A549 (cell line): ENCODE measurements around the gene IGSF23. TPM values are rescaled to one million over a fixed set of nuclear protein-coding genes. Genes with fewer than 3 reads are reported as not detected.

Experiments
- ATAC-seq, 2 experiments: fragments of 200-7000 bp in 1 of 2; fragments of >200 bp in 1 of 2; cut with Nextera tagmentation in 1 of 2; cut with Tn5 transposase in 1 of 2; 3 replicates each; pipeline versions ENCODE4 v1.8.0 to v1.9.1; 2018 to 2020; ENCODE audit warnings: mild to moderate bottlenecking in 1 of 2, moderate library complexity in 1 of 2
- CTCF ChIA-PET: fragments of 300-600 bp; sonication (Branson Sonifier 250); formaldehyde crosslinking; extraction: SDS; loops from one replicate; lab custom pipeline; 2021; ENCODE audit warnings: antibody characterized with exemption, inconsistent platforms; lab: Yijun Ruan, JAX
- POLR2A ChIA-PET: fragments of 350-600 bp; formaldehyde crosslinking; extraction: SDS; loops from one replicate; lab custom pipeline; 2021; ENCODE audit warnings: antibody characterized with exemption, inconsistent platforms; lab: Yijun Ruan, JAX
- DNase-seq, 2 experiments: peaks; one replicate each; pipeline versions ENCODE4 v3.0.0 to v3.0.0-alpha.2; 2011 to 2016; ENCODE audit warnings: low read depth in 1 of 2, low spot score in 1 of 2
- FAIRE-seq: peaks from 2 replicates; lab custom pipeline; 2011; peaks lifted over from hg19 to GRCh38; lab: Jason Lieb, UNC
- H3K27ac ChIP-seq, 2 experiments: fragments of >200 bp; sonication (Bioruptor Twin); formaldehyde crosslinking; 3 replicates each; pipeline ENCODE4 v1.5.1; 2016 to 2017
- H3K4me1 ChIP-seq: fragments of >200 bp; sonication (Bioruptor Twin); formaldehyde crosslinking; 3 replicates; pipeline ENCODE4 v1.6.1; 2016
- H3K4me2 ChIP-seq: fragments of >200 bp; sonication (Bioruptor Twin); formaldehyde crosslinking; 3 replicates; pipeline ENCODE4 v1.6.1; 2016
- H3K4me3 ChIP-seq: fragments of >200 bp; sonication (Bioruptor Twin); formaldehyde crosslinking; 3 replicates; pipeline ENCODE4 v1.5.1; 2016
- H3K9me3 ChIP-seq: fragments of >200 bp; sonication (Bioruptor Twin); formaldehyde crosslinking; 3 replicates; pipeline ENCODE4 v1.6.1; 2016
- CBX8 ChIP-seq: fragments of 200-600 bp; sonication (generic); IDR thresholded peaks from 2 replicates; pipeline ENCODE4 v1.6.1; 2016
- CHD4 ChIP-seq: fragments of 200-600 bp; sonication (generic); IDR thresholded peaks from 2 replicates; pipeline ENCODE4 v1.6.1; 2016; ENCODE audit warnings: antibody characterized with exemption, mild to moderate bottlenecking, borderline replicate concordance
- EP300 ChIP-seq, 2 experiments: fragments of >200 bp; sonication (Bioruptor Twin); formaldehyde crosslinking; IDR thresholded peaks; 2 replicates in 1 of 2; 3 replicates in 1 of 2; pipeline ENCODE4 v1.6.1; 2016 to 2017
- ESRRA ChIP-seq: fragments of 150-350 bp; IDR thresholded peaks from 2 replicates; pipeline ENCODE4 v1.6.1; 2014; ENCODE audit warnings: mild to moderate bottlenecking, low read length, borderline replicate concordance
- FOSB ChIP-seq: fragments of 250-450 bp; sonication (Bioruptor Pico); IDR thresholded peaks from 2 replicates; pipeline ENCODE4 v1.5.0; 2020; ENCODE audit warnings: mild to moderate bottlenecking, moderate library complexity
- FOXS1 ChIP-seq: fragments of 250-450 bp; sonication (Bioruptor Pico); IDR thresholded peaks from 2 replicates; pipeline ENCODE4 v1.5.0; 2020; ENCODE audit warnings: mild to moderate bottlenecking, moderate library complexity
- GATA3 ChIP-seq: IDR thresholded peaks from 2 replicates; pipeline ENCODE4 v1.6.1; 2012; ENCODE audit warnings: borderline replicate concordance
- HDAC2 ChIP-seq: fragments of 200-600 bp; sonication (generic); IDR thresholded peaks from 2 replicates; pipeline ENCODE4 v1.6.1; 2016
- NFE2L2 ChIP-seq: fragments of 150-350 bp; conservative IDR thresholded peaks from 2 replicates; pipeline ENCODE4 v1.6.1; 2014; ENCODE audit warnings: low read length
- NPAS2 ChIP-seq: fragments of 250-450 bp; sonication (Bioruptor Pico); IDR thresholded peaks from 2 replicates; pipeline ENCODE4 v1.8.0; 2022; ENCODE audit warnings: mild to moderate bottlenecking, moderate library complexity, borderline replicate concordance
- POLR2A ChIP-seq: IDR thresholded peaks from 2 replicates; pipeline ENCODE4 v1.6.1; 2012; ENCODE audit warnings: mild to moderate bottlenecking, low read length
- RAD21 ChIP-seq, 2 experiments: fragments of >200 bp in 1 of 2; sonication (Bioruptor Twin) in 1 of 2; formaldehyde crosslinking in 1 of 2; IDR thresholded peaks in 1 of 2; conservative IDR thresholded peaks in 1 of 2; 2 replicates in 1 of 2; 3 replicates in 1 of 2; pipeline ENCODE4 v1.6.1; 2012 to 2018; ENCODE audit warnings: inconsistent platforms in 1 of 2
- SMC3 ChIP-seq: fragments of >200 bp; sonication (Bioruptor Twin); formaldehyde crosslinking; IDR thresholded peaks from 3 replicates; pipeline ENCODE4 v1.6.1; 2018; ENCODE audit warnings: inconsistent platforms
- WGBS: methylation state at CpG from one replicate; pipeline ENCODE4 v1.1.6; 2017; ENCODE audit errors: missing lambda C conversion rate; 5-methylcytosine and 5-hydroxymethylcytosine counted together
- polyA plus RNA-seq, 4 experiments: library from polyadenylated mRNA; depleted of rRNA in 3 of 4; stranded (reverse); fragments of >200 nt; fragmentation: RNase III in 1 of 4; extraction: RNeasy Plus Mini Kit Qiagen cat#74134 plus additional on column Dnase treatment in 1 of 4; gene quantifications; 2 replicates in 3 of 4; 3 replicates in 1 of 4; pipeline ENCODE4 v1.2.3, GENCODE V29; 2011 to 2017
- TF ChIP-seq, protein P1 (sequence below): fragments of >200 bp; sonication (Bioruptor Twin); formaldehyde crosslinking; IDR thresholded peaks from 3 replicates; pipeline ENCODE4 v1.5.1; 2016
- TF ChIP-seq, protein P2 (sequence below): IDR thresholded peaks from 2 replicates; pipeline ENCODE4 v1.6.1; 2012

The IGSF23 gene
- polyA plus RNA-seq, 2 of the 4 experiments (the other 2 are of a cell fraction), result 0.14 to 0.35 TPM

- CTCF ChIA-PET, result interaction anchor here (0.6 to 7.6 kb wide), 17 partner anchors 9 to 262 kb away, joined by 3 to 61 read pairs (median 5); partner anchors contain the start of gene PVR
- ATAC-seq (peak; percentile 44 to 80; a peak in 3 of 6 replicates), DNase-seq (peak; percentile 58 to 65), FAIRE-seq (peak; percentile 36)
- WGBS, result 41% methylated on average over 10 of the region's 10 CpGs
- Histone ChIP-seq H3K27ac (peak overlapping the region in 1 of 2 experiments; percentile 7; a peak in 1 of 6 replicates), H3K4me2 (no peak overlapping the region), H3K4me1 (peaks cover 23% of the 10 kb centered on the region), H3K9me3 (peaks cover 9% of the 10 kb centered on the region; the same call in 1 of the 3 replicates), H3K4me3 (no peak overlapping the region)
- peak; percentile 23; the same call in 2 of the 3 replicates for TF ChIP-seq SMC3
- peak in 1 of 2 experiments; percentile 60; a peak in 3 of 5 replicates for TF ChIP-seq RAD21 (conservative IDR thresholded peaks at IDR 0.05 in 1 of 2, IDR thresholded peaks at IDR 0.05 in 1 of 2)
- no peak for TF ChIP-seq ESRRA
- no peak for TF ChIP-seq HDAC2
- TF ChIP-seq, protein P1, sequence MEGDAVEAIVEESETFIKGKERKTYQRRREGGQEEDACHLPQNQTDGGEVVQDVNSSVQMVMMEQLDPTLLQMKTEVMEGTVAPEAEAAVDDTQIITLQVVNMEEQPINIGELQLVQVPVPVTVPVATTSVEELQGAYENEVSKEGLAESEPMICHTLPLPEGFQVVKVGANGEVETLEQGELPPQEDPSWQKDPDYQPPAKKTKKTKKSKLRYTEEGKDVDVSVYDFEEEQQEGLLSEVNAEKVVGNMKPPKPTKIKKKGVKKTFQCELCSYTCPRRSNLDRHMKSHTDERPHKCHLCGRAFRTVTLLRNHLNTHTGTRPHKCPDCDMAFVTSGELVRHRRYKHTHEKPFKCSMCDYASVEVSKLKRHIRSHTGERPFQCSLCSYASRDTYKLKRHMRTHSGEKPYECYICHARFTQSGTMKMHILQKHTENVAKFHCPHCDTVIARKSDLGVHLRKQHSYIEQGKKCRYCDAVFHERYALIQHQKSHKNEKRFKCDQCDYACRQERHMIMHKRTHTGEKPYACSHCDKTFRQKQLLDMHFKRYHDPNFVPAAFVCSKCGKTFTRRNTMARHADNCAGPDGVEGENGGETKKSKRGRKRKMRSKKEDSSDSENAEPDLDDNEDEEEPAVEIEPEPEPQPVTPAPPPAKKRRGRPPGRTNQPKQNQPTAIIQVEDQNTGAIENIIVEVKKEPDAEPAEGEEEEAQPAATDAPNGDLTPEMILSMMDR, result peak; percentile 50
- POLR2A ChIA-PET, result no interaction called here
Measured at GRCh38 chr19:44582581-44583265, 30.6 kb upstream of the IGSF23 start.

DNA sequence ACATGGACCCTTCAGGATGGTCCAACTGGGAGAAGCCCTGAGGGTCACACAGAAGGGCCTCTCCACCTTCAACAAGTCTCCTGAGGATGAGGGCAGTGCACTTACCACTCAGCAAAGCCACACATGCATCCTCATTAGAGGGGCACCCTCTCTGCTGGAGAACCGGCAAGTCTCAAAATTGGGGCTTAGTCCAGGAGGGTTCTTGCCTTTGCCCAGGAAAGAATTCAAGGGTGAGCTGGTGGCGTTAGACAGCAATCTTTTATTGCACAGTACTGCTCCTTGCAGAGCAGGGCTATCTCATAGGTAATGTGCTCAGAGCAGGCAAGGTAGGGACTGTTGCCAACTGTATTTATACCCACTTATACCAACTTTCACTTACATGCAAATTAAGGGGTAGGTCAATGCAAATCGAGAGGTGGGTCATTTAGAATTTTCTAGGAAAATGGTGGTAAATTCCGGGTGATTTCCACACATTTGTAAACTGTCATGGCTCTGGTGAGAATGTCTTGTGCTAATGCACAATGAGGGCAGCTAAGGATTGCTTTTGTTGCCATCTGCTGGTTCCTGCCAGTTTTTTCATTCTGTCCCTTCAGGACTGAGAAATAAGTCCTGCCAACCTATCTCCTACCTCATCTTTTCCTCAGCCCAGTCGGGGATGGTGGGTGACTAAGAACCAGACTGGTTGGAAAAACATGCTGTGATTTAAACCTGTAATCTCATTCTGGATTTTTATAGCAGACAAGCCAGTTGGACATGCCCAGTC is 27.8 kb upstream of the IGSF23 start:
- POLR2A ChIA-PET, result interaction anchor here (1.0 kb wide), 1 partner anchor 58 kb away, joined by 3 read pairs; the partner anchor contains the start of gene PVR
- CTCF ChIA-PET, result interaction anchor here (0.8 to 9.1 kb wide), 16 partner anchors 8 to 367 kb away, joined by 3 to 75 read pairs (median 5); partner anchors contain the start of gene PVR
- Histone ChIP-seq H3K27ac (peak overlapping the region; percentile 90 to 94; a peak in 5 of 6 replicates), H3K4me1 (peaks cover 49% of the 10 kb centered on the region), H3K9me3 (no peaks in the 10 kb centered on the region), H3K4me3 (no peak overlapping the region), H3K4me2 (no peak overlapping the region)
- 44% methylated on average over 5 of the region's 5 CpGs for WGBS
- FAIRE-seq, result no peak
- peak in 1 of 2 experiments; percentile 42; a peak in 2 of 6 replicates for ATAC-seq
- peak in 1 of 2 experiments; percentile 59 for DNase-seq
- TF ChIP-seq, protein P2, sequence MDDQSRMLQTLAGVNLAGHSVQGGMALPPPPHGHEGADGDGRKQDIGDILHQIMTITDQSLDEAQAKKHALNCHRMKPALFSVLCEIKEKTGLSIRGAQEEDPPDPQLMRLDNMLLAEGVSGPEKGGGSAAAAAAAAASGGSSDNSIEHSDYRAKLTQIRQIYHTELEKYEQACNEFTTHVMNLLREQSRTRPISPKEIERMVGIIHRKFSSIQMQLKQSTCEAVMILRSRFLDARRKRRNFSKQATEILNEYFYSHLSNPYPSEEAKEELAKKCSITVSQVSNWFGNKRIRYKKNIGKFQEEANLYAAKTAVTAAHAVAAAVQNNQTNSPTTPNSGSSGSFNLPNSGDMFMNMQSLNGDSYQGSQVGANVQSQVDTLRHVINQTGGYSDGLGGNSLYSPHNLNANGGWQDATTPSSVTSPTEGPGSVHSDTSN, result no peak
- TF ChIP-seq, protein P1, result peak; percentile 30; the same call in 2 of the 3 replicates
- peak; percentile 29 to 31; a peak in 3 of 5 replicates for TF ChIP-seq RAD21 (conservative IDR thresholded peaks at IDR 0.05 in 1 of 2, IDR thresholded peaks at IDR 0.05 in 1 of 2)

GRCh38 chr19:44587963-44588770 is 25.2 kb upstream of the IGSF23 start:
- ATAC-seq, result peak; percentile 85 to 96
- H3K27ac ChIP-seq, result peak overlapping the region; percentile 90 to 94
- H3K4me3 ChIP-seq, result peak overlapping the region; percentile 13; the same call in 1 of the 3 replicates
- DNase-seq, result peak; percentile 84 to 85
- no peaks in the 10 kb centered on the region for H3K9me3 ChIP-seq
- WGBS, result 44% methylated on average over 2 of the region's 2 CpGs
- H3K4me1 ChIP-seq, result peaks cover 75% of the 10 kb centered on the region
- FAIRE-seq, result peak; percentile 92
- ChIA-PET CTCF (interaction anchor here (0.6 to 9.1 kb wide), 39 partner anchors 10 to 461 kb away, joined by 3 to 107 read pairs (median 5); partner anchors contain the start of genes BCAM, NECTIN2 and PVR), POLR2A (interaction anchor here (0.5 to 1.8 kb wide), 11 partner anchors 38 to 451 kb away, joined by 3 to 21 read pairs (median 4); partner anchors contain the start of genes CLASRP, NECTIN2, PVR and ZNF180)
- peak overlapping the region; percentile 80 for H3K4me2 ChIP-seq
- TF ChIP-seq CHD4 (no peak), POLR2A (no peak), EP300 (IDR thresholded peaks at IDR 0.05) (peak; percentile 71 to 81; a peak in 3 of 5 replicates), GATA3 (no peak), FOSB (no peak), NPAS2 (CRISPR knock-in tag) (no peak), CBX8 (no peak), FOXS1 (no peak; the same call in 1 of the 2 replicates), NFE2L2 (no peak)
- TF ChIP-seq, protein P1, result peak; percentile 83
